IMR-90 (cell line): ENCODE results near the gene NR2F2. TPM values are rescaled to one million over a fixed set of nuclear protein-coding genes. Genes with fewer than 3 reads are reported as not detected.

Source experiments
- ATAC-seq: fragments of 200-7000 bp; cut with Tn5 transposase; 2 replicates; pipeline ENCODE4 v1.9.1; 2020; ENCODE audit warnings: low read depth, mild to moderate bottlenecking, moderate library complexity
- BruUV-seq: library from RNA; stranded (reverse); fragments of 400-500 nt; replicated peaks from 2 replicates; lab custom pipeline; 2021; lab: Mats Ljungman, UMichigan
- CTCF ChIA-PET: fragments of 300-600 bp; formaldehyde crosslinking; extraction: SDS; loops from one replicate; lab custom pipeline; 2021; ENCODE audit warnings: antibody characterized with exemption; lab: Yijun Ruan, JAX
- POLR2A ChIA-PET: fragments of 300-600 bp; sonication (Branson Sonifier 250); formaldehyde crosslinking; loops from one replicate; lab custom pipeline; 2022; ENCODE audit warnings: antibody characterized with exemption; ENCODE audit not compliant: unreplicated experiment; lab: Charles Lee
- DNase-seq: peaks from one replicate; pipeline ENCODE4 v3.0.0; 2013
- H2AFZ ChIP-seq: replicated peaks from 2 replicates; pipeline ENCODE3; 2013; ENCODE audit warnings: low read length, mild to moderate bottlenecking; ENCODE audit not compliant: poor library complexity
- H2AK5ac ChIP-seq: 2 replicates; pipeline ENCODE4 v1.6.1; 2013; ENCODE audit warnings: low read depth, low read length, inconsistent platforms
- H2AK9ac ChIP-seq: replicated peaks from 2 replicates; pipeline ENCODE3; 2013; ENCODE audit warnings: mild to moderate bottlenecking, low read depth, low read length, moderate library complexity; ENCODE audit not compliant: poor library complexity
- H2BK120ac ChIP-seq: 2 replicates; pipeline ENCODE4 v1.6.1; 2013; ENCODE audit warnings: low read depth, low read length, inconsistent platforms
- H2BK15ac ChIP-seq: 3 replicates; pipeline ENCODE4 v1.6.1; 2013; ENCODE audit warnings: low read depth, low read length, inconsistent platforms
- H2BK20ac ChIP-seq: 2 replicates; pipeline ENCODE4 v1.6.1; 2013; ENCODE audit warnings: low read depth, mild to moderate bottlenecking, inconsistent platforms, low read length, moderate library complexity
- H2BK5ac ChIP-seq: 2 replicates; pipeline ENCODE4 v1.6.1; 2013; ENCODE audit warnings: mild to moderate bottlenecking, low read depth, low read length, inconsistent platforms; ENCODE audit not compliant: poor library complexity, severe bottlenecking
- H3K14ac ChIP-seq: replicated peaks from 2 replicates; pipeline ENCODE4 v1.6.1; 2013; ENCODE audit warnings: low read depth, low read length, inconsistent platforms
- H3K18ac ChIP-seq: 2 replicates; pipeline ENCODE4 v1.6.1; 2013; ENCODE audit warnings: low read depth, low read length, control low read depth
- H3K23ac ChIP-seq: 2 replicates; pipeline ENCODE4 v1.6.1; 2013; ENCODE audit warnings: low read depth, low read length, inconsistent platforms
- H3K27ac ChIP-seq: 2 replicates; pipeline ENCODE4 v1.5.1; 2013; ENCODE audit warnings: mild to moderate bottlenecking, control low read depth, low read length; ENCODE audit not compliant: insufficient read depth
- H3K27me3 ChIP-seq: 2 replicates; pipeline ENCODE4 v1.6.1; 2013; ENCODE audit warnings: low read length; ENCODE audit not compliant: control insufficient read depth, insufficient read depth
- H3K36me3 ChIP-seq: 2 replicates; pipeline ENCODE4 v1.6.1; 2013; ENCODE audit warnings: low read length, mixed read lengths; ENCODE audit not compliant: control insufficient read depth, insufficient read depth
- H3K4ac ChIP-seq: 2 replicates; pipeline ENCODE4 v1.6.1; 2013; ENCODE audit warnings: low read depth, low read length, inconsistent platforms
- H3K4me1 ChIP-seq: 2 replicates; pipeline ENCODE4 v1.6.1; 2013; ENCODE audit warnings: low read length, mixed read lengths; ENCODE audit not compliant: control insufficient read depth, insufficient read depth
- H3K4me2 ChIP-seq: 2 replicates; pipeline ENCODE4 v1.6.1; 2013; ENCODE audit warnings: low read depth, mild to moderate bottlenecking, control low read depth, low read length, moderate library complexity
- H3K4me3 ChIP-seq: 2 replicates; pipeline ENCODE4 v1.5.1; 2013; ENCODE audit warnings: low read depth, mild to moderate bottlenecking, control low read depth, low read length, moderate library complexity; ENCODE audit not compliant: insufficient read depth
- H3K56ac ChIP-seq: 2 replicates; pipeline ENCODE4 v1.6.1; 2013; ENCODE audit warnings: low read length, inconsistent platforms; ENCODE audit not compliant: insufficient read depth; ENCODE audit errors: extremely low read depth
- H3K79me1 ChIP-seq, 2 experiments: 2 replicates each; pipeline ENCODE4 v1.6.1; 2013; ENCODE audit warnings: low read length in 2 of 2, inconsistent platforms in 1 of 2, low read depth in 1 of 2
- H3K9ac ChIP-seq: 2 replicates; pipeline ENCODE4 v1.6.1; 2013; ENCODE audit warnings: low read depth, low read length, control low read depth
- H3K9me1 ChIP-seq: 2 replicates; pipeline ENCODE4 v1.6.1; 2013; ENCODE audit warnings: low read length, inconsistent platforms; ENCODE audit not compliant: insufficient read depth
- H3K9me3 ChIP-seq: 2 replicates; pipeline ENCODE4 v1.6.1; 2013; ENCODE audit warnings: low read length; ENCODE audit not compliant: control insufficient read depth, insufficient read depth
- H4K20me1 ChIP-seq: 2 replicates; pipeline ENCODE4 v1.6.1; 2013; ENCODE audit warnings: low read length, inconsistent platforms; ENCODE audit not compliant: insufficient read depth
- H4K5ac ChIP-seq: 2 replicates; pipeline ENCODE4 v1.6.1; 2013; ENCODE audit warnings: mild to moderate bottlenecking, low read depth, low read length, control low read depth
- H4K8ac ChIP-seq, 2 experiments: 2 replicates each; pipeline ENCODE4 v1.6.1; 2013; ENCODE audit warnings: low read depth in 2 of 2, low read length in 2 of 2, control low read depth in 1 of 2, inconsistent platforms in 1 of 2
- H4K91ac ChIP-seq: 2 replicates; pipeline ENCODE4 v1.6.1; 2013; ENCODE audit warnings: low read depth, low read length, inconsistent platforms; ENCODE audit not compliant: insufficient read depth
- BHLHE40 ChIP-seq: fragments of 150-350 bp; IDR thresholded peaks from 2 replicates; pipeline ENCODE4 v1.6.1; 2016; ENCODE audit warnings: mild to moderate bottlenecking, low read depth, low read length
- CHD1 ChIP-seq: IDR thresholded peaks from 2 replicates; pipeline ENCODE4 v1.6.1; 2012; ENCODE audit warnings: low read depth, low read length, improper control_type of control experiment
- CTCF ChIP-seq: conservative IDR thresholded peaks from 2 replicates; pipeline ENCODE4 v1.5.1; 2012; ENCODE audit warnings: mild to moderate bottlenecking, low read depth, low read length, improper control_type of control experiment
- FOS ChIP-seq: fragments of 150-350 bp; IDR thresholded peaks from 2 replicates; pipeline ENCODE4 v1.6.1; 2016; ENCODE audit warnings: low read depth, low read length
- MAFK ChIP-seq: IDR thresholded peaks from 2 replicates; pipeline ENCODE4 v1.6.1; 2012; ENCODE audit warnings: low read depth, low read length, improper control_type of control experiment
- MXI1 ChIP-seq: IDR thresholded peaks from 2 replicates; pipeline ENCODE4 v1.6.1; 2012; ENCODE audit warnings: low read depth, mild to moderate bottlenecking, low read length, moderate library complexity, borderline replicate concordance
- RAD21 ChIP-seq: IDR thresholded peaks from 2 replicates; pipeline ENCODE4 v1.6.1; 2012; ENCODE audit warnings: low read length, improper control_type of control experiment
- USF2 ChIP-seq: fragments of 150-350 bp; IDR thresholded peaks from 2 replicates; pipeline ENCODE4 v1.6.1; 2017; ENCODE audit warnings: mild to moderate bottlenecking, antibody characterized with exemption, low read length, low read depth
- WGBS, 2 experiments: methylation state at CpG; one replicate each; pipeline versions ENCODE4 v1.1.5 to v1.1.7; 2013; ENCODE audit warnings: missing lambda C conversion rate in 2 of 2; ENCODE audit not compliant: insufficient read length in 1 of 2; ENCODE audit errors: extremely low coverage in 2 of 2; 5-methylcytosine and 5-hydroxymethylcytosine counted together
- dilution Hi-C: fragments of 300-500 bp; cut with HindIII; formaldehyde crosslinking; loops from one replicate; pipeline ENCODE4 v1.14.3; 2018; ENCODE audit warnings: low sequenced_read_pairs; ENCODE audit not compliant: unreplicated experiment
- in situ Hi-C: fragments of 300-500 bp; cut with MboI; formaldehyde crosslinking; loops from 3 replicates; pipeline ENCODE4 v1.14.3; 2019; ENCODE audit warnings: low sequenced_read_pairs, inconsistent platforms, mixed read lengths
- intact Hi-C: fragments of 100-400 bp; cut with micrococcal nuclease; formaldehyde crosslinking; loops from 2 replicates; pipeline ENCODE4 v1.10.0; 2022
- polyA plus RNA-seq, 3 experiments: library from polyadenylated mRNA; depleted of rRNA; stranded (reverse); fragments of >200 nt; gene quantifications; 2 replicates each; pipeline ENCODE4 v1.2.3, GENCODE V29; 2012; ENCODE audit warnings: low replicate concordance in 1 of 3
- total RNA-seq: library from RNA; depleted of rRNA; stranded (reverse); fragments of >200 nt; gene quantifications from 2 replicates; pipeline ENCODE4 v1.2.3, GENCODE V29; 2012

Gene NR2F2
- total and polyA plus RNA-seq, 2 of the 4 experiments (the other 2 are of a cell fraction): 20.3 to 161 TPM

- Histone ChIP-seq H4K8ac (0 out of 4 replicates have a peak overlapping the region, but pooled peaks of 1 of the 2 experiments have one; percentile 17), H3K79me1 (peaks cover 0 to 18% of the 10 kb centered on the region in 2 experiments; a peak in 2 of 4 replicates), H2AK9ac (no peak overlapping the region), H3K4ac (no peak overlapping the region), H2BK20ac (no peak overlapping the region), H4K5ac (no peak overlapping the region), H3K14ac (0 out of 2 replicates have a peak overlapping the region, but pooled peaks have one; percentile 21), H2BK15ac (no peak overlapping the region), H3K23ac (no peak overlapping the region), H3K9me3 (peaks cover 2% of the 10 kb centered on the region; the same call in 1 of the 2 replicates), H3K56ac (no peak overlapping the region), H2AFZ (no peak overlapping the region), H3K4me1 (peaks cover 2% of the 10 kb centered on the region; the same call in 1 of the 2 replicates), H3K27me3 (no peaks in the 10 kb centered on the region), H2BK5ac (no peak overlapping the region), H4K91ac (no peak overlapping the region), H4K20me1 (no peaks in the 10 kb centered on the region), H3K9ac (no peak overlapping the region), H3K9me1 (peaks cover 6% of the 10 kb centered on the region), H3K4me2 (no peak overlapping the region), H3K27ac (no peak overlapping the region), H3K36me3 (peaks cover under 1% of the 10 kb centered on the region; the same call in 1 of the 2 replicates), H2AK5ac (no peak overlapping the region; the same call in 1 of the 2 replicates), H2BK120ac (no peak overlapping the region), H3K4me3 (no peak overlapping the region), H3K18ac (no peak overlapping the region)
- TF ChIP-seq CHD1 (no peak), FOS (no peak), MXI1 (no peak), RAD21 (no peak), MAFK (no peak), BHLHE40 (no peak), USF2 (no peak), CTCF (no peak)
- ChIA-PET CTCF (no interaction called here), POLR2A (no interaction called here)
- ATAC-seq (no peak), DNase-seq (peak; percentile 46)
- BruUV-seq: no TSS peak
- dilution Hi-C loops (no loop called here), intact Hi-C loops (no loop called here), in situ Hi-C loops (no loop called here)
- WGBS, 2 experiments: no CpG with 5 or more reads among the region's 4 CpGs
Observed at GRCh38 chr15:96293441-96293840, 37.1 kb upstream of the NR2F2 start.
